ENCODE results near the gene RARA.
A peak's percentile ranks its signal among the peaks of the same experiment; 100 is the strongest.
"Not testable (repeated sequence)": the region's sequence is repeated elsewhere in the genome, so short reads cannot be mapped to it uniquely, and the experiment has no call there.

The RARA gene

DNA sequence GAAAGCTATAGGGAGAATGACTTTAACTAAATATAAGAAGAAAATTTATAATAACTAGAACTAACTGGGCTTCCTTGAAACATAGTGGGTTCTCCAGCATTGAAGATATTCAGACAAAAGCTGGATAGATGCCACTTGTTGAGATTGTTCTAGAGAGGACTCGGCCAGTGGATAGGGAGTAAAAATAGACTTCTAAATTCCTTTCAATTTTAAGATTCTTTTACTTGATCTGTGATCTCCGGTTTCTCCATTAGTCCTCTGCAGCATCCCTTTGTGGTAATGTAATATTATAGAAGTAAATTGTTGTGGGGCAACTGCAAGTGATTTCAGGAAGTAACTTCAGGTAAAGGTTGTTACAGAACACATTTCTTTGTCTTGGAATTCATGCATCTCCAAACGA is 10.3 kb upstream of the RARA start:
- no peak overlapping the region for H3K27ac ChIP-seq
- no peak overlapping the region for H2AFZ ChIP-seq (ENCODE audit: low read depth)
- no peaks in the 10 kb centered on the region for H3K27me3 ChIP-seq (ENCODE audit: insufficient read depth, low read depth)
- TF ChIP-seq, protein P1, sequence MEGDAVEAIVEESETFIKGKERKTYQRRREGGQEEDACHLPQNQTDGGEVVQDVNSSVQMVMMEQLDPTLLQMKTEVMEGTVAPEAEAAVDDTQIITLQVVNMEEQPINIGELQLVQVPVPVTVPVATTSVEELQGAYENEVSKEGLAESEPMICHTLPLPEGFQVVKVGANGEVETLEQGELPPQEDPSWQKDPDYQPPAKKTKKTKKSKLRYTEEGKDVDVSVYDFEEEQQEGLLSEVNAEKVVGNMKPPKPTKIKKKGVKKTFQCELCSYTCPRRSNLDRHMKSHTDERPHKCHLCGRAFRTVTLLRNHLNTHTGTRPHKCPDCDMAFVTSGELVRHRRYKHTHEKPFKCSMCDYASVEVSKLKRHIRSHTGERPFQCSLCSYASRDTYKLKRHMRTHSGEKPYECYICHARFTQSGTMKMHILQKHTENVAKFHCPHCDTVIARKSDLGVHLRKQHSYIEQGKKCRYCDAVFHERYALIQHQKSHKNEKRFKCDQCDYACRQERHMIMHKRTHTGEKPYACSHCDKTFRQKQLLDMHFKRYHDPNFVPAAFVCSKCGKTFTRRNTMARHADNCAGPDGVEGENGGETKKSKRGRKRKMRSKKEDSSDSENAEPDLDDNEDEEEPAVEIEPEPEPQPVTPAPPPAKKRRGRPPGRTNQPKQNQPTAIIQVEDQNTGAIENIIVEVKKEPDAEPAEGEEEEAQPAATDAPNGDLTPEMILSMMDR (conservative IDR thresholded peaks at IDR 0.05; ENCODE audit: low read depth, low read length) = no peak
- no peak overlapping the region for H3K4me2 ChIP-seq
- peaks cover 6% of the 10 kb centered on the region; the same call in 1 of the 2 replicates for H3K79me2 ChIP-seq (ENCODE audit: insufficient read depth, low read depth)
- peaks cover 21% of the 10 kb centered on the region; the same call in 1 of the 2 replicates for H3K36me3 ChIP-seq (ENCODE audit: insufficient read depth)
- H3K9ac ChIP-seq = no peak overlapping the region
- H3K4me3 ChIP-seq (IDR thresholded peaks at IDR 0.05; ENCODE audit: insufficient read depth, low read depth, low read length) = no peak overlapping the region
- H4K20me1 ChIP-seq (ENCODE audit: insufficient read depth) = no peaks in the 10 kb centered on the region
- peaks cover 23% of the 10 kb centered on the region for H3K4me1 ChIP-seq (ENCODE audit: low read depth, poor library complexity, severe bottlenecking)

DNA sequence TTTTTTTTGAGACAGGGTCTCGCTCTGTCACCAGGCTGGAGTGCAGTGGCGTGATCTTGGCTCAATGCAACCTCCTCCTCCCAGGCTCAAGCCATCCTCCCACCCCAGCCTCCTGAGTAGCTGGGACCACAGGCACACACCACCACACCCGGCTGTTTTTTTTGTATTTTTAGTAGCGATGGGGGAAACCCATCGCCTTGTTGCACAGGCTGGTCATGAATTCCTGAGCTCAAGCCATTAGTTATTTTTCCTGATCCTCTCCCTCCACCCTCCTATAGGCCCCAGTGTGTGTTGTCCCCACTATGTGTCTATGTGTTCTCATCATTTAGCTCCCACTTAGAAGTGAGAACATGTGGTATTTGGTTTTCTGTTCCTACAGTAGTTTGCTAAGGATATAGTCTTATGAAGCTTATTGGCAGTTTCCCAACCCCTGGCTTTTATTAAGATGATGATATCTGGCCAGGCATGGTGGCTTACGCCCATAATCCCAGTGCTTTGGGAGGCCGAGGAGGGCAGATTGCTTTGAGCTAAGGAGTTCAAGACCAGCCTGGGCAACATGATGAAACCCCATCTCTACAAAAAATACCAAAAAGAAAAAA is 9.7 kb upstream of the RARA start:
- Histone ChIP-seq H3K4me1 (ENCODE audit: low read depth, poor library complexity, severe bottlenecking) (peaks cover 29% of the 10 kb centered on the region), H3K36me3 (ENCODE audit: insufficient read depth) (peaks cover 21% of the 10 kb centered on the region; the same call in 1 of the 2 replicates)
- H3K9ac ChIP-seq; H2AFZ ChIP-seq (ENCODE audit: low read depth); H4K20me1 ChIP-seq (ENCODE audit: insufficient read depth); H3K27ac ChIP-seq; H3K4me3 ChIP-seq (IDR thresholded peaks at IDR 0.05; ENCODE audit: insufficient read depth, low read depth, low read length); H3K4me2 ChIP-seq; H3K27me3 ChIP-seq (ENCODE audit: insufficient read depth, low read depth); H3K79me2 ChIP-seq (ENCODE audit: insufficient read depth, low read depth): not testable (repeated sequence)

DNA sequence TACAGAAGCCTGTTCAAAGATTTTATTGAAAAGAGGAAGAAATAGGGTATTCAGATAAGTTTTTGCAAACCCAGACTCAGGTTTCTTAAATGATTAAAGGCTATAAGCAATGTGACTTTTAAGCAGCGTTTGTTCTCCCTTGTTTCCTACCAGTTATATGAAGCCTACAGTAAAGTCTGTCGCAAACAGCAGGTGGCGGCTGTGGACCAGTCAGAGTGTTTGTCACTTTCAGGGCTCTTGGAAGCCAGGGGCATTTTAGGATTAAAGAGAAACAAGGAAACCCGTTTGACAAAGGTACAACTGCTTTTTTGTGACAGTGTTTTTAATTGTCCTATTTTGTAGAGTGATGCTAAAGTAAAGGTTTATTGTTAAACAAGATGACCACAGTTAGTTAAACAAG is 7.7 kb upstream of the RARA start:
- H3K4me2 ChIP-seq = no peak overlapping the region
- peaks cover 49% of the 10 kb centered on the region for H3K4me1 ChIP-seq (ENCODE audit: low read depth, poor library complexity, severe bottlenecking)
- H3K79me2 ChIP-seq (ENCODE audit: insufficient read depth, low read depth) = peaks cover 7% of the 10 kb centered on the region; the same call in 1 of the 2 replicates
- no peaks in the 10 kb centered on the region for H3K27me3 ChIP-seq (ENCODE audit: insufficient read depth, low read depth)
- H3K4me3 ChIP-seq (IDR thresholded peaks at IDR 0.05; ENCODE audit: insufficient read depth, low read depth, low read length) = no peak overlapping the region
- TF ChIP-seq, protein P1 (conservative IDR thresholded peaks at IDR 0.05; ENCODE audit: low read depth, low read length) = 0 out of 2 replicates have a peak, but pooled peaks have one; percentile 32
- H3K27ac ChIP-seq = no peak overlapping the region
- no peak overlapping the region for H2AFZ ChIP-seq (ENCODE audit: low read depth)
- H3K36me3 ChIP-seq (ENCODE audit: insufficient read depth) = peaks cover 21% of the 10 kb centered on the region; the same call in 1 of the 2 replicates
- H3K9ac ChIP-seq = no peak overlapping the region
- no peaks in the 10 kb centered on the region for H4K20me1 ChIP-seq (ENCODE audit: insufficient read depth)

DNA sequence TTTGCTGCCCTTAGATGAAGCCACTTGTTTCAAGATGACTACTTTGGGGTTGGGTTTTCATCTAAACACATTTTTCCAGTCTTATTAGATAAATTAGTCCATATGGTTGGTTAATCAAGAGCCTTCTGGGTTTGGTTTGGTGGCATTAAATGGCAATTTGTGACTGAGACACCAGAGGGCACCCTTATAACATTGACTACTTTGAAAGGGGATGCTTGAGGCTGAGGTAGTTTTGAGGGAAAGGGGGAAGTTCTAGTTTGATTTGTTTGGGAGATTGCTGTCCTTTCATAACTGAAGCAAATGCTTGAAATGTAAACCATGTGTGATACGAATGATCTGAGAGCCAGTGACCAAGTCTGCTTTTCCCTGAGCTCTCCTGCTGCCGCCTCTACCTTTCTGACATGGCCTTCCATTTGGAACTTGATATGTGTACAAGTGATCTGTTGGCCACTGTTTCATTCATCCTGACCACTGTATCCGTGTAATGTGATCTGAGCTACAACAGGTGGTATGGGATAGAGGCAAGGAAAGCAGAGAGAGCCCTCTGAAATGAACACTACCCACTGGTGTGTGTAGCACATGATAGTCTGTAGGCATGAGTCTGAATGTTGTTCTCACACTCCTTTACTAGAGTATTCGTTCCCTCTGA is 5.8 kb upstream of the RARA start:
- Histone ChIP-seq H3K4me3 (IDR thresholded peaks at IDR 0.05; ENCODE audit: insufficient read depth, low read depth, low read length) (no peak overlapping the region), H3K27ac (peak overlapping the region; percentile 27; the same call in 1 of the 2 replicates), H3K27me3 (ENCODE audit: insufficient read depth, low read depth) (no peaks in the 10 kb centered on the region), H3K9ac (no peak overlapping the region), H3K4me2 (peak overlapping the region; percentile 46; the same call in 1 of the 2 replicates), H3K4me1 (ENCODE audit: low read depth, poor library complexity, severe bottlenecking) (peaks cover 67% of the 10 kb centered on the region), H3K36me3 (ENCODE audit: insufficient read depth) (peaks cover 13% of the 10 kb centered on the region; the same call in 1 of the 2 replicates), H3K79me2 (ENCODE audit: insufficient read depth, low read depth) (peaks cover 7% of the 10 kb centered on the region; the same call in 1 of the 2 replicates), H2AFZ (ENCODE audit: low read depth) (no peak overlapping the region), H4K20me1 (ENCODE audit: insufficient read depth) (no peaks in the 10 kb centered on the region)
- TF ChIP-seq, protein P1 (conservative IDR thresholded peaks at IDR 0.05; ENCODE audit: low read depth, low read length) = peak; percentile 86

All from KMS-11 (cell line).